DMS114 treated with DMSO at 0.1 percent for 48 hours (cell line): ENCODE data around the gene ARHGAP26.

Experiments used
- DNase-seq: peaks from one replicate; lab custom pipeline; 2025; ENCODE audit not compliant: unreplicated experiment; lab: John Stamatoyannopoulos, UW

The ARHGAP26 gene

GRCh38 chr5:143258559-143259253, 488.5 kb downstream of the ARHGAP26 start:
- DNase-seq: no peak

GRCh38 chr5:143259254-143259605, 489.1 kb downstream of the ARHGAP26 start:
- DNase-seq: no peak

- DNase-seq: no peak
Observed at GRCh38 chr5:143261748-143262392, 491.7 kb downstream of the ARHGAP26 start.

- DNase-seq: no peak
Observed at GRCh38 chr5:143262393-143263174, 492.4 kb downstream of the ARHGAP26 start.

GRCh38 chr5:143263272-143263810, 493.2 kb downstream of the ARHGAP26 start:
- no peak for DNase-seq

- DNase-seq: no peak
Observed at GRCh38 chr5:143265995-143266394, 495.8 kb downstream of the ARHGAP26 start.

- DNase-seq: no peak
Observed at GRCh38 chr5:143267186-143267585, 497.0 kb downstream of the ARHGAP26 start.

- DNase-seq: no peak
Observed at GRCh38 chr5:143268388-143268787, 498.2 kb downstream of the ARHGAP26 start.

- DNase-seq: no peak
Observed at GRCh38 chr5:143271431-143271830, 501.3 kb downstream of the ARHGAP26 start.

- no peak for DNase-seq
Observed at GRCh38 chr5:143274952-143275351, 504.8 kb downstream of the ARHGAP26 start.

GRCh38 chr5:143275512-143276363, 505.6 kb downstream of the ARHGAP26 start:
- DNase-seq: no peak

GRCh38 chr5:143277536-143277935, 507.4 kb downstream of the ARHGAP26 start:
- DNase-seq: no peak
